ENCODE measurements around the gene ATF7IP2.
"Not testable (repeated sequence)": the region's sequence is repeated elsewhere in the genome, so short reads cannot be mapped to it uniquely, and the experiment has no call there.

ATF7IP2 gene, protein sequence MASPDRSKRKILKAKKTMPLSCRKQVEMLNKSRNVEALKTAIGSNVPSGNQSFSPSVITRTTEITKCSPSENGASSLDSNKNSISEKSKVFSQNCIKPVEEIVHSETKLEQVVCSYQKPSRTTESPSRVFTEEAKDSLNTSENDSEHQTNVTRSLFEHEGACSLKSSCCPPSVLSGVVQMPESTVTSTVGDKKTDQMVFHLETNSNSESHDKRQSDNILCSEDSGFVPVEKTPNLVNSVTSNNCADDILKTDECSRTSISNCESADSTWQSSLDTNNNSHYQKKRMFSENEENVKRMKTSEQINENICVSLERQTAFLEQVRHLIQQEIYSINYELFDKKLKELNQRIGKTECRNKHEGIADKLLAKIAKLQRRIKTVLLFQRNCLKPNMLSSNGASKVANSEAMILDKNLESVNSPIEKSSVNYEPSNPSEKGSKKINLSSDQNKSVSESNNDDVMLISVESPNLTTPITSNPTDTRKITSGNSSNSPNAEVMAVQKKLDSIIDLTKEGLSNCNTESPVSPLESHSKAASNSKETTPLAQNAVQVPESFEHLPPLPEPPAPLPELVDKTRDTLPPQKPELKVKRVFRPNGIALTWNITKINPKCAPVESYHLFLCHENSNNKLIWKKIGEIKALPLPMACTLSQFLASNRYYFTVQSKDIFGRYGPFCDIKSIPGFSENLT
- 41.8 to 79.1 reads per million in 2 donors for total RNA-seq

DNA sequence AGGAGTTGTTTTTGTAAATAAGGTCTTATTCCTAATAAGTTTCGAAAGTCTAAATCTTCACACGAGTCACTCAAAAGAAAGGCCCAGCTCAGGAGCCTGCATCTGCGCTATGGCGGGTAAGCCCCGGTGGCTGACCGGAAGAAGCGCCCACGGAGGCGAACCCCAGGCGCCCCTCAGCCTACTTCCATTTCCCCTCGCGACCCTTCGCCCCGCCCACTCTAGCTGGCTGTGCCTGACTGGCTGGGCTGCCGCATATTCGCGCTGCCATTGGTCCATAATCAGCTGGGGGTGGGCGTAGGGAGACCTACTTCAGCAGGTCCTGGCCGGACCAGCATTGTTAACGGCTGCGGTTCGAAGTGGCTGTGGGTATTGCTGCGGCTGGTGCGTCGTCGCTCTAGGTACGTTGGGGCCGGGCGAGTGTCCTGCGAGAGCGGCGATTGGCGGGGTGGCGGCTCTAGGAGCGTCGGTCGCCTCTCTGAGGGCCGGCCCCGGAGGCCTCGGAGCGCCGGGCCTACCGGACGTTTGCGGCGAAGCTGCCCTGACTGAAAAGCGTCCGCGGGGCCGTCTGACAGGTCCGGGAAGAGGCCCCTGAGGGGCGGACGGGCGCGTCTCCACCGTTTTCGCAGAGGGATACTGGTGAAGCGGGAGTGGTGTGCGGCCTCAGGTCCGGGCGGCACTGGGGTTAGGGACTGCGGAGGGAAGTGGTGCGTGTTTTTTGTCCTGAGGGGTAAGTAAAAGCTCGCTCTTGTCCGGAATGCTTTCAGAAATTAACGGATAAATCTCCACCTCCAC lies at the start of gene ATF7IP2:
TSS of gene ATF7IP2 (plus strand) at position 337 of the 792 bp plus-strand sequence. CDS start 44,560 bp downstream, outside the sequence.
- peak; percentile 59 to 97 (median 81) for DNase-seq

DNA sequence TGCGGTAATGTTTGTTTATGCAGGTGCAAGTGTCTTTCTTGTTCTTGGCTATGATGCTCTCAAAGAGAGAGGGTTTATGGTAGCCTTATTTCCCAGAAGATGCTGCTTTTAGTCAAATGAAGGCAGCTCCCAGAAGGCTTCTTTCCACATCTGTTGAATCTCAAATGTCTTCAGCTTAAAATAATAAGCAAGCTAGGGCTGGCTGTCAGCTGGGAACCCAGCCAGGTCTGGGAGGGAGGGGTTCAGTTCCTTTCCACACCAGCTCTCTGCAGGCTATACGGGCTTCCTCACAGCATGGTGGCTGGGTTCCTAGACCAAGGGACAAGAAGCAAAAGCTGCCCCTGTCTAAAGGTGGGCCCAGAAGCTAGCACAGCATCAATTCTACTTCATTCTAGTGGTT lies 47.4 kb upstream of the ATF7IP2 start:
- DNase-seq, result no peak

DNA sequence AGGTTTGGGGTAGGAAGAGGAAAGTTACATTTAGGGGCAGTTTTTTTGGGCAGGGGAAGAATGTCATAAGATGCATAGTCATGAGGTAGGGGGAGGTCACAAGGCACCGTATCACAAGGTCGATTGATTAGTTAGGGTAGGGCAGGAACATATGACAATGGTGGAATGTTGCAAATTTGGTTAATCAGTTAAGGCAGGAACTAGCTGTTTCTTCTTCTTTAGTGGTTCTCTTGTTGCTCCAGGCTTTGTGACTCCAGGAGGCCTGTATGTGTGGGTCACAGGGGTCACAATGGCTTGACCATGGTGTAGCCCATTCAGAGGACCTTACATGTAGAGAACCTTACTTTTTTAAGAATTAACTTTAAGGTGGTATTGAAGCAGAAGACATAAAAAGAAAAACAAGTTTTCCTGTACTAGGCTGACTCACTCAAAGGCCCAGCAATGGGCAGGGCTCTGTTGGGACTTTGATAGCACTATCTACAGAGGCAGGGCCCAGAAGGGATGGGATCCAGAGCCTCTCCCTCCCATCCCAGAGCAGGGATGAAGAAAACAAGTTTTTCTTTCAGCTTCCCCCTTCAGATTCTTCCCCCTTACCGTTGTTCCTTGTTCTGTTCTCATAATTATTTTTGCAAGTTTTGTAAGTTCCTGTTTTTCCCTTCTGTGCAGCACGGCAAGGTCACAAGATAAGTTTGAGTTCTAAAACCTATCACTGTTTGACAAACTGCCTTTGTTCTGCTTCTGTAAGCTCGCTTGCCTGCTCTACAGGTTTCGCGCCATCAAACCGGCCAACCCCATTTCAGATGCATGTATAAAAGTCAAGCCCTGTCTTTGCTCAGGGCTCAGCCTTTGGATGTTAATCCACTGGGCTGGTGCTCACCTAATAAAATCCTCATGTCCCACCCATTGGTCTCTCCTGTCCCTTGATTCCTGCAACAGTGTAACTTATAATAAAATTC lies 45.8 kb upstream of the ATF7IP2 start:
- DNase-seq, result no peak

DNA sequence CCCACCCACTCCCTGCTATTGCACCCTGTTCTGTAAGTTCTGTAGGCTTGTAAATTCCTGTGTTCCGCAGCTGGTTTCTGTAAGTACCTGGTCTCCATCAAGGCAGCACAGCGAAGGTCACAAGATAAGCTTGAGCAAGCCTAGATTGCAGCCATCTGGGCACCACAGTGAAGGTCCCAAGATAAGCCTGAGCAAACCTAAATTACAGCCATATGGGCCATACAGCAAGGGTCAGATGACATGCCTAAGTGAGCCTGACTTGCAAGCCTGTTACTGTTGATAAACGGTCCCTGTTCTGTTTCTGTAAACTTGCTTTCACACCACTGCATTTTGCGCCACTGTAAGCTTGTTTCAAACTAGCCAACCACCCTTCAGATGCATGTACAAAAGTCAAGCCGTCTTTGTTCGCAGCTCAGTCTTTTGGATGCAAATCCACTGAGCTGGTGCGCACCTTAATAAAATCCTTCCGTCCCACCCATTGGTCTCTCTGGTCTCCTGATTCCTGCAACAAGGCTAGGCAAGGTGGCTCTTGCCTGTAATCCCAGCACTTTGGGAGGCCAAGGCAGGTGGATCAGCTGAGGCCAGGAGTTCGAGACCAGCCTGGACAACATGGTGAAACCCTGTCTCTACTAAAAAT lies 42.6 kb upstream of the ATF7IP2 start:
- no peak for DNase-seq

DNA sequence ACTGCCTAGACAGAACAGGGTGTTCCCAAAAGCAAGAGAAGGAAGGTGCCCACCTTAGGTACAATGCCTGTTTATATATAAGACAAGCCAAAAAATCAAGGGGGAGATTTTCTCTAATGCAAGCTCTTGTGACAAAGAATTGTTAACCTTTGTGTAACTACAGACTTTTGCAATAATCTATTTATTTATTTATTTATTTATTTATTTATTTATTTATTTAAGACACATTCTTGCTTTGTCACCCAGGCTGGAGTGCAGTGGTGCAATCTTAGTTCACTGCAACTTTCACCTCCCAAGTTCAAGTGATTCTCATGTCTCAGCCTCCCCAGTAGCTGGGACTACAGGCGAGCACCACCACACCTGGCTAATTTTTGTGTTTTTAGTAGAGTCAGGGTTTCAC lies 41.2 kb upstream of the ATF7IP2 start:
- DNase-seq, result not testable (repeated sequence)

DNA sequence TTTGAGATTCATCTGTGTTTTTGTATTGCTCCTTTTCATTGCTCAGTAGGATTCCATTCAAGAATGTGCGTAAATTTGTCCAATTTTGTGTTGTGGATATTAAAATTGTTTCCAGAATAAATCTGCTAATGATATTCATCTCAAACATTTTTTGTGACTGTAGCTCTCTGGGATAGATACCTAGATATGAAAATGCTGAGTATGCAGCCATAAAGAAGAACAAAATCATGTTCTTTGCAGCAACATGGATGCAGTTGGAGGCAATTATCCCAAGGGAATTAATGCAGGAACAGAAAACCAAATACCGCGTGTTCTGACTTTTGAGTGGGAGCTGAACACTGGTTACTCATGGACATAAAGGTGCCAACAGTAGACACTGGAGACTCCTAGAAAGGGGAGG lies 40.2 kb upstream of the ATF7IP2 start:
- DNase-seq, result no peak

DNA sequence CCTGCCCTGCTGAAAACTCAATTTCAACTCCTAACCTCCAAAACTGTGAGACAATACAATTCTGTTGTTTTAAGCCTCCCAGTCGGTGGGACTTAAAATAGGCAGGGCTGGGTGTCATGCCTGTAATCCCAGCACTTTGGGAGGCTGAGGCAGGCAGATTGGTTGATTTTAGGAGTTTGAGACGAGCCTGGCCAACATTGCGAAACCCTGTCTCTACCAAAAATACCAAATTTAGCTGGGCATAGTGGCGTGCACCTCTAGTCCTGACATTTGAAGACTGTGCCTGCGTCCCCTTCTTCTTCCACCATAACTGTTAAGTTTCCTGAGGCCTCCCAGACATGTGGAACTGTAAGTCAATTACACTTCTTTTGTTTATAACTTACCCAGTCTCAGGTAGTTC lies 36.0 kb upstream of the ATF7IP2 start:
- no peak for DNase-seq

DNA sequence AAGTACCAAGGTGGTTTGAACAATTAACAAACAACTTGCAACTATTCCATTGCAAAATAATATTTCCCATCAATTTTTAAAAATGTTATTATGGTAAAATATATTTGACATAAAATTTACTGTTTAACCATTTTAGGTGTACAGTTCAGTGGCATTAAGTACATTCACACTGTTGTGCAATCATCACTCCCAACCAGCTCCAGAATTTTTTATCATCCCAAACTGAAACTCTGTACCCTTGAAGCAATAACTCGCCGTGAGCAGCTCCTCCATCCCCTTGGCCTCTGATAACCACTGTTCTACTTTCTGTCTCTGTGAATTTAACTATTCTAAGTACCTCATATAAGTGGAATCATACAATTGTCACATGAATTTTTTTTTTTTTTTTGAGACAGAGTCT lies 33.6 kb upstream of the ATF7IP2 start:
- DNase-seq, result no peak

DNA sequence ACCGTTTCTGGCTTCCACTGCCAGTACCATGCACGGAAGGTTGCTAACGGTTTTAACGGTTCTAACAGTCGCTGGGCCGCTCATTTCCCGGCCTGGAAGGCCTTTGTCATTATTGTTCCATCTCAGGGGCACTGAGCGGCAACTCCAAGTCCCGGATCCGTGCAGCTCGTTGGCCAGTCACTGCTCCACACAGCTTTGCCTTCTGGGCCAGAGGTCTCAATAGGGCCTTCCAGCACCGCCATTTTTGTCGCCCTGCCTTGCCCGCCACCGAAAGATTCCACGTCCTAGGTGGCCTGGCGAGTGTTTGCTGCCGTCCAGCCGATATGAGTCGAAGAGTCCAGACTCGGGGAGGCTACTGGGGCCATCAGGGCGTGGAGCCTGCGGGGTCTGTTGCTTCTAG lies 30.3 kb upstream of the ATF7IP2 start:
- DNase-seq, result no peak

DNA sequence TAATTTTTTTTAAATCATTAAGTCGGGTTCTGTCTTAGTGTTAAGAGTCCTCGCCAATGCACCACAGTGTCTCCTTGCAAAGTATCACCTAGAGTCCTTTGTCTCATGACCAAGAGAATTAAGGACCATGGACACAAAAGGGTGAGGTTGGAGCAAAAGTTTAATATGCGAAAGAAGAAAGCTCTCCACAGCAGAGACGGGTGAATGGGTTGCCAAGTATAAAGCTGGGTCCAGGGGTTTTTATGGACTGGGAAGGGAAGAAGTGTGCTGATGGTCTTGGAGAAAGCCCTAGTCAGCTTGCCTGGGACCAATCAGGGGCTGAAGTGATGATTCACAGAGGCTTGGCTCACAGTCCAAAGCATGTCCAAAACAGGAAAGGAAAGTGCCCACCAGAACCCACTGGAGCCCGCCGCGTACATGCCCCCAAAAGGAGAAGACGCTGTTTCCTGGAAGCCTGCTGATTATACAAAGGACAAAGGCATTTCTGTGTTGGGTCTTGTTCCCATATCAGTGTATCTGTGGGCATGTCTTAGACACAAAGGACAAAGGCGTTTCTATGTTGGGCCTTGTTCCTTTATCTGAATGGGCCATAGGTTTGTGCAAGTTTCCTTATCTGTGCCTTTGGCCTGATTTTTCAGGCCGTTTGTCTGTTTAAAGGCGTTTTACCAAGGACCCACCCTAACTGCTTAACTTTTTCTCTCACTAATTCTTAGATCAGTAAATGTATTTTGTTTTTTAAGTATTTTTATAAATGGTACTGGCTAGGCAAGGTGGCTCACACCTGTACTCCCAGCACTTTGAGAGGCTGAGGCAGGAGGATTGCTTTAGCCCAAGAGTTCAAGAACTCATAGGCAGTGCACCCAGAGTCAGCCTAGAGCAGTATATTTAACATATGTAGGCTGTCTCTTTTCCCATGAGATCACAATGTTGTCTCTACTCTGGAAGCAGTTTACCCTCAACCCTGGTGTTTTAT lies 28.7 kb upstream of the ATF7IP2 start:
- DNase-seq, result no peak

DNA sequence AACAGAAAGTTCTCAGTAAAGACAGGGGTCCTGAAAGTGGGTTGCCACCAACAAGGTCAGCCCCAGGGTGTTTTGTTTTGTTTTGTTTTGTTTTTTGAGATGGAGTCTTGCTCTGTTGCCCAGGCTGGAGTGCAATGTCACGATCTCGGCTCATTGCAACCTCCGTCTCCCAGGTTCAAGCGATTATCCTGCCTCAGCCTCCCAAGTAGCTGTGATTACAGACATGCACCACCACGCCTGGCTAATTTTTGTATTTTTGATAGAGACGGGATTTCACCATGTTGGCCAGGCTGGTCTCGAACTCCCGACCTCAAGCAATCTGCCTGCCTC lies 24.1 kb upstream of the ATF7IP2 start:
- not testable (repeated sequence) for DNase-seq

DNA sequence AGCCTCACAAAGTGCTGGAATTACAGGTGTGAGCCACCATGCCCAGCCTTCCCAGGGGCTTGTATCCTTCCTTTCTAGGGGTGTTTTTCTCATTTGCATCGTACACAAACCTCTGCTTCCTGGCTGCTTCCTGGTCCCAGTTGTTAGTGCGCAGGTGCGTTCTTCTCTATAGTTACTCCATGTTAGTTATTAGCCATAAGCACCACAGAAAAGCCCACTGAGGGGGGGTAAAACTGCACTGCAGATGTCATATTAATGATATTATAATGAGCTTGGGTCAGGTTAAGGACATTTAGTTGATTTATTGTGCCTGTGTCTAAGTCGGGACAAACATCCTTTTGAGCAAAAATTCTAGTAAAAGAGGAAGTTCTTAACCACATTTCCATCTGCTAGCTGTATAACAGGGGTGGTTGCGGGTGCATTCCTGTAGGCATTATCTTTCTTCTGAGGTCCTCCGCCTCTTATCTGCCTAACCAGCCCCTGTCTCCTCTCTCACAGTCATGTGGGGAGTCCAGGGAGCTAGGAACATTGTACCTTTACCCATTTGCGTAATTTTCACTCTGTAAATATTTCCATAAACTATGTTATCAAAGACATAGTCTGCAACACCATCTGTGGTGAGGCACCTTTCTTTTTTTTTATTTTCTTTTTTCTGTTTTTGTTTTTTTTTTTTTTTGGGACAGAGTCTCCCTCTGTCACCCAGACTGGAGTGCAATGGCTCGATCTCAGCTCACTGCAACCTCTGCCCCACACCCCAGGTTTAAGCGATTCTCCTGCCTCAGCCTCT lies 23.6 kb upstream of the ATF7IP2 start:
- peak in 1 of 5 experiments; percentile 32 for DNase-seq

DNA sequence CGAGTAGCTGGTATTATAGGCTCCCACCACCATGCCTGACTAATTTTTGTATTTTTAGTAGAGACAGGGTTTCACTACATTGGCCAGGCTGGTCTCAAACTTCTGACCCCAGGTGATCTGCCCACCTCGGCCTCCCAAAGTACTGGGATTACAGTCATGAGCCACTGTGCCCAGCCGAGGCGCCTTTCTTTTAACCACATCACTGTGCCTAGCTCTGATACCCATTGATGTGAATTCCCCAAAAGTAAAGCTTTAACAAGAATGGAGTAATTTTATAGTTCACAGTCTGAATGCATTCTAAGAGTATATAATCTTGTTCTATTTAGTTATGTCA lies 23.0 kb upstream of the ATF7IP2 start:
- not testable (repeated sequence) for DNase-seq

DNA sequence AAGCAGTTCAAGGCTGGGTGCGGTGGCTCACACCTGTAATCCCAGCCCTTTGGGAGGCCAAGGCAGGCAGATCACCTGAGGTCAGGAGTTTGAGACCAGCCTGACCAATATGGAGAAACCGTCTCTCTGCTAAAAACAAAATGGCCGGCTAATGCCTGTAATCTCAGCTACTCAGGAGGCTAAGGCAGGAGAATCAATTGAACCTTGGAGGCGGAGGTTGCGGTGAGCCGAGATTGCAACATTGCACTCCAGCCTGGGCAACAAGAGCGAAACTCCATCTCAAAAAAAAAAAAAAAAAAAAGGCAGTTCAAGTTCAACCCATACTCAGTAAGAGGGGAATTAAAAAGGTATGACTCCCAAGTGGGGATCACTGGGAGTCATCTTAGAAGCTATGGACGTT lies 19.2 kb upstream of the ATF7IP2 start:
- DNase-seq, result not testable (repeated sequence)

DNA sequence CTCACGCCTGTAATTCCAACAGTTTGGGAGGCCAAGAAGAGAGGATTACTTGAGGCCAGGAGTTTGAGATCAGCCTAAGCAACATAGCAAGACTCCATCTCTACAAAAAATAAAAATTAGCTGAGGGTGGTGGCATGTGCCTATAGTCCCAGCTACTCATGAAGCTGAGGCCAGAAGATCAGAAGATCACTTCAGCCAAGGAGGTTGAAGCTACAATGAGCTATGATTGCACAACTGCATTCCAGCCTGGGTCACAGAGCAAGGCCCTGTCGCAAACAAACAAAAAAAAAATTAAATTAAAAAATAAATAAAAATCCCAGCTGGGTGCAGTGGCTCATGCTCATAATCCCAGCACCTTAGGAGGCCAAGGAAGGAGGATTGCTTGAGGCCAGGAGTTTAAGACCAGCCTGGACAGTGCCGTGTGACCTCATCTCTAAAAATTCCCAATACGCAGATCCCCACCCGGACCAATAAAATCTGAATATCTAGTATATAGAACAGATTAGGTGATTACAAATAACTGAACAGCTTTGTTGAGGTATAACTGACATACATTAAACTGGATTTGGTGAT lies 18.2 kb upstream of the ATF7IP2 start:
- DNase-seq, result no peak

DNA sequence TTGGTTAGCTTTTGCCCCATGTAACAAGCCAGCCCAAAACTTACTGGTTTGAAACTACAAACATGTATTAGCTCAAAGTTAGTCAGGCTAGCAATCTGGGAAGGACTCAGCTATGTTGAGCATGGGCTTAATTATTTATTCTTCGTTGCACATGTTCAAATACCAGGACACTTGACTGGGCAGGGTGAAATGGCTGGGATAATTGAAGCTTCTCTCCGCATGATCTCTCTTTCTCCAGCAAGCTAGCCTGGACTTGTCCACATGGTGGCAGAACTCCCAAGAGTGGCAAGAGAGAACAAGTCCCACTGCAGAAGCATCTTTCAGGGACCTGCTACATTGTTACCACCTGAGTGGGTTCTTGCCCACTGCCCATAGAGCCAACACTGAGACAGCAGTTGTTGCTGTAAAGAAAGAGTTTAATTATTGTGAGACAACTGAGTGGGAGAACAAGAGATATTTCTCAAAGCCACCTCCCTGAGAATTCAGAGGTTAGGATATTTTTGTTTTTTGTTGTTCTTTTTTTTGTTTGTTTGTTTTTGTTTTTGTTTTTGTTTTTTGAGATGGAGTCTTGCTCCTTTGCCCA lies 16.8 kb upstream of the ATF7IP2 start:
- peak in 1 of 5 experiments; percentile 5 for DNase-seq

DNA sequence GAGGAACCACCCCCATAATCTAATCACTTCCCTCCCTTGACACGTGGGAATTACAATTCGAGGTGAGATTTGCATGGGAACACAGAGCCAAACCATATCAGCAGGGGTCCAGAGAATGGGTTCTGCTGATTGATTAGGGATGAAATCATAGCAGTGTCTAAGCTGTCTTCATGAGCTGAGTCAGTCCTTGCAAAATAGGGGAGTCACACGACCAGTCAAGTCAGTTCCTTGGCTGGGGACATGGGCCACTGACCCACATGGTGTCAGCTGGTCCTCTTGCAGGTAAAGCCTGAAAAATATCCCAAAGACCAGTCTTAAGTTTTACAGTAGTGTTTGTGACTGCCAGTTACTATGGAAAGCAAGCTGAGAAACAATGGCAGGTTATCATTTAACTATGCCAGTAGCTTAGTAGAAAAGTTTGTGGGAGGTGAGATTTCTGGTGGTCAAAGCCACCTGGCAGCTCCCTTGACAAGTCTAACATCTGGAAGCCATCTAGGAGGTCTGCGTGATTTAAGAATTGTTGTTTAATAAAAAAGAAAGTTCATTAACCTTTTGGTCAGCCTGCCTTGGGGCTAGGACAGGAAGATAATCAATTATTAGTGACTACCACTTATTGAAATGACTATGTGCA lies 15.7 kb upstream of the ATF7IP2 start:
- no peak for DNase-seq

DNA sequence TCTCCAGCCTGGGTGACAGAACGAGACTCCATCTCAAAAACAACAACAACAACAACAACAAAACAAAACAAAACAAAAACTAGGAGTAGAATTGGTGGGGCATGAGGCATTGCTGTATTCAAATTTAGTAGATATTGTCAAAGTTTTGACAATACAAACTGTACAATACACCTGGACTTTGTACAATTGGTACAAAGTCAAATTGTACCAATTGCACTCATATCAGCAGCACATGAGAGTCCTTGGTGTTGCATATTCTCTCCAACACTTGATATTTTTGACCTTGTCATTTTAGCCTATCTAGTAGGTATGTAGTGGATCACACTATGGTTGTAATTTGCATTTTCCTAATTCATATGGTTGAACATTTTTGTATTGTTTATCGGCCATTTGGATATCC lies 14.3 kb upstream of the ATF7IP2 start:
- no peak for DNase-seq

DNA sequence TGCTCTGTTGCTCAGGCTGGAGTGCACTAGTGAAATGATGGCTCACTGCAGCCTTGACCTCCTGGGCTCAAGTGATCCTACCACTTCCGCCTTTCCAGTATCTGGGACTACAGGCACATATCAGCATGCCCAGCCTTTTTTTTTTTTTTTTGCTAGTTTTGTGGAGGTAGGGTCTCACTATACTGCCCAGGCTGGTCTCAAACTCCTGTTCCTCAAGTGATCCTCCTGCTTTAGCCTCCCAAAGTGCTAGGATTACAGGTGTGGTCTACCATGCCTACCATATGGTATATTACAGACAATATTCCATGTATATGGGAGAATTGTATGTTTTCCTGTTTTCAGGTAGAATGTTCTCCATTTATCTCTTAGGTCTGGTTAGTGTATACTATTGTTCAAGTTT lies 12.3 kb upstream of the ATF7IP2 start:
- DNase-seq, result no peak
